Measurements from ENCODE around the gene PRKAR1A.

DNA sequence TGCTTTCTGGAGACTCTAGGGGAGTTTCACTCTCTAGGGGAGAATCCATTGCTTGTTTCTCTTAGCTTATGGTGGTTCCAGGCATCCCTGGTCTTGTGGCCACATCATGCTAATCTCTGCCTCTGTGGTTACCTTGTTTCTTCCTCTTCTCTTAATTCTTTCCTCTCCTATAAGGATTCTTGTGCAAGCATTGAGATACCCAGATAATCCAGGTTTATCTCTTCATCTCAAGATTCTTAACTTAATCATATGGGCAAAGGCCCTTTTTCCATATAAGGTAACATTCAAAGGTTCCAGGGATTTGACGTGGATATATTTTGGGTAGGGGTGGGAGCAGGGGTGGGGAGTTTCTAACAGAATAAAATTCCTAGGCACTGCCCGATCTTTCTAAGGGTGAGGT lies 56.4 kb downstream of the PRKAR1A start:
- TF ChIP-seq EZH2 (optimal IDR thresholded peaks at IDR 0.05; ENCODE audit: low read depth, low read length): no peak
- TF ChIP-seq, protein P1, sequence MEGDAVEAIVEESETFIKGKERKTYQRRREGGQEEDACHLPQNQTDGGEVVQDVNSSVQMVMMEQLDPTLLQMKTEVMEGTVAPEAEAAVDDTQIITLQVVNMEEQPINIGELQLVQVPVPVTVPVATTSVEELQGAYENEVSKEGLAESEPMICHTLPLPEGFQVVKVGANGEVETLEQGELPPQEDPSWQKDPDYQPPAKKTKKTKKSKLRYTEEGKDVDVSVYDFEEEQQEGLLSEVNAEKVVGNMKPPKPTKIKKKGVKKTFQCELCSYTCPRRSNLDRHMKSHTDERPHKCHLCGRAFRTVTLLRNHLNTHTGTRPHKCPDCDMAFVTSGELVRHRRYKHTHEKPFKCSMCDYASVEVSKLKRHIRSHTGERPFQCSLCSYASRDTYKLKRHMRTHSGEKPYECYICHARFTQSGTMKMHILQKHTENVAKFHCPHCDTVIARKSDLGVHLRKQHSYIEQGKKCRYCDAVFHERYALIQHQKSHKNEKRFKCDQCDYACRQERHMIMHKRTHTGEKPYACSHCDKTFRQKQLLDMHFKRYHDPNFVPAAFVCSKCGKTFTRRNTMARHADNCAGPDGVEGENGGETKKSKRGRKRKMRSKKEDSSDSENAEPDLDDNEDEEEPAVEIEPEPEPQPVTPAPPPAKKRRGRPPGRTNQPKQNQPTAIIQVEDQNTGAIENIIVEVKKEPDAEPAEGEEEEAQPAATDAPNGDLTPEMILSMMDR (IDR thresholded peaks at IDR 0.05; ENCODE audit: low read length): no peak

Measured in MM.1S (cell line).